Endodermal cell (in vitro differentiated cells): Measurements from ENCODE around the gene MRAP. TPM values are rescaled to one million over a fixed set of nuclear protein-coding genes. Genes with fewer than 3 reads are reported as not detected.

ENCODE experiments used
- DNase-seq: peaks from one replicate; pipeline ENCODE4 v3.0.0-alpha.2; 2017
- H3K27ac ChIP-seq: 2 replicates; pipeline ENCODE4 v1.5.1; 2013; ENCODE audit warnings: mild to moderate bottlenecking, low read depth, low read length, moderate library complexity
- H3K27me3 ChIP-seq: 2 replicates; pipeline ENCODE4 v1.6.1; 2013; ENCODE audit warnings: mild to moderate bottlenecking, low read length, moderate library complexity; ENCODE audit not compliant: insufficient read depth, control insufficient read depth, poor library complexity, severe bottlenecking
- H3K36me3 ChIP-seq: 2 replicates; pipeline ENCODE4 v1.7.0; 2013; ENCODE audit warnings: mild to moderate bottlenecking, low read length, moderate library complexity; ENCODE audit not compliant: control insufficient read depth, insufficient read depth
- H3K4me1 ChIP-seq: one replicate; pipeline ENCODE4 v1.7.0; 2013; ENCODE audit warnings: low read length; ENCODE audit not compliant: control insufficient read depth, insufficient read depth
- H3K4me3 ChIP-seq: 2 replicates; pipeline ENCODE4 v1.5.1; 2013; ENCODE audit warnings: mild to moderate bottlenecking, low read length, moderate library complexity
- H3K9ac ChIP-seq: 2 replicates; pipeline ENCODE4 v1.6.1; 2013; ENCODE audit warnings: mild to moderate bottlenecking, low read length, moderate library complexity; ENCODE audit not compliant: poor library complexity, severe bottlenecking; ENCODE audit errors: extremely low read depth
- H3K9me3 ChIP-seq: 2 replicates; pipeline ENCODE4 v1.6.1; 2013; ENCODE audit warnings: mild to moderate bottlenecking, low read length, moderate library complexity; ENCODE audit not compliant: control insufficient read depth
- H3K27ac Mint-ChIP-seq: 2 replicates; pipeline ENCODE4 v1.8.0; 2020; ENCODE audit warnings: mixed read lengths
- H3K27me3 Mint-ChIP-seq: 2 replicates; pipeline ENCODE4 v1.8.0; 2021; ENCODE audit warnings: mild to moderate bottlenecking, mixed read lengths; ENCODE audit not compliant: insufficient read depth
- H3K36me3 Mint-ChIP-seq: 2 replicates; pipeline ENCODE4 v1.8.0; 2020; ENCODE audit warnings: low read depth, mixed read lengths
- H3K4me1 Mint-ChIP-seq: 2 replicates; pipeline ENCODE4 v1.8.0; 2020; ENCODE audit warnings: mixed read lengths
- H3K4me3 Mint-ChIP-seq: 2 replicates; pipeline ENCODE4 v1.8.0; 2020; ENCODE audit warnings: mild to moderate bottlenecking, moderate library complexity, mixed read lengths
- H3K9me3 Mint-ChIP-seq: 2 replicates; pipeline ENCODE4 v1.8.0; 2020; ENCODE audit warnings: mild to moderate bottlenecking, mixed read lengths
- CTCF ChIP-seq: fragments of 200-600 bp; sonication (generic); conservative IDR thresholded peaks from 2 replicates; pipeline ENCODE4 v1.5.0; 2021; ENCODE audit warnings: antibody characterized with exemption, mild to moderate bottlenecking
- WGBS, 2 experiments: methylation state at CpG; one replicate each; pipeline versions ENCODE4 v1.1.5 to v1.1.7; 2013; ENCODE audit warnings: missing lambda C conversion rate in 2 of 2, mixed read lengths in 1 of 2; ENCODE audit not compliant: insufficient coverage in 1 of 2, insufficient read length in 1 of 2; 5-methylcytosine and 5-hydroxymethylcytosine counted together
- total RNA-seq, 2 donors: library from RNA; stranded (reverse); fragmentation: NEBNext Ultra II Directional in 1 of 2; extraction: Animal tissue kit (Norgen Biotek cat#: 25700) in 1 of 2; gene quantifications; 2 replicates in 1 of 2; 3 replicates in 1 of 2; pipeline ENCODE4 v1.2.1, GENCODE V29; 2021

The MRAP gene
- total RNA-seq, 2 donors from 2014 or later = not detected

- H3K27me3 ChIP-seq = no peaks in the 10 kb centered on the region
- H3K27ac ChIP-seq = no peak overlapping the region
- H3K36me3 ChIP-seq = peaks cover 84% of the 10 kb centered on the region
- peaks cover 70% of the 10 kb centered on the region for H3K36me3 Mint-ChIP-seq
- no peaks in the 10 kb centered on the region for H3K27me3 Mint-ChIP-seq
- WGBS, 2 experiments = 93 to 98% methylated on average over 22 to 23 of the region's 23 CpGs
- H3K9me3 ChIP-seq = peaks cover 12% of the 10 kb centered on the region
- H3K4me1 Mint-ChIP-seq = peaks cover 4% of the 10 kb centered on the region
- no peak overlapping the region for H3K4me3 ChIP-seq
- H3K4me3 Mint-ChIP-seq = no peak overlapping the region
- TF ChIP-seq CTCF = no peak
- H3K9me3 Mint-ChIP-seq = peaks cover 5% of the 10 kb centered on the region
- H3K27ac Mint-ChIP-seq = no peak overlapping the region
- DNase-seq = no peak
- no peak overlapping the region for H3K9ac ChIP-seq
- no peaks in the 10 kb centered on the region for H3K4me1 ChIP-seq
Observed at GRCh38 chr21:32338209-32338921, 39.7 kb downstream of the MRAP start.

- Mint-ChIP-seq H3K4me1 (peaks cover 4% of the 10 kb centered on the region), H3K36me3 (peaks cover 70% of the 10 kb centered on the region), H3K9me3 (peaks cover 5% of the 10 kb centered on the region), H3K27me3 (no peaks in the 10 kb centered on the region), H3K4me3 (no peak overlapping the region), H3K27ac (no peak overlapping the region)
- TF ChIP-seq CTCF = no peak
- peak; percentile 31 for DNase-seq
- Histone ChIP-seq H3K9me3 (no peaks in the 10 kb centered on the region), H3K27me3 (no peaks in the 10 kb centered on the region), H3K9ac (no peak overlapping the region), H3K36me3 (peaks cover 82% of the 10 kb centered on the region), H3K4me3 (no peak overlapping the region), H3K27ac (no peak overlapping the region), H3K4me1 (no peaks in the 10 kb centered on the region)
- WGBS, 2 experiments = 90 to 94% methylated on average over 9 to 11 of the region's 12 CpGs
Observed at GRCh38 chr21:32340863-32341848, 42.5 kb downstream of the MRAP start.

GRCh38 chr21:32346951-32347350, 48.3 kb downstream of the MRAP start:
- H3K4me3 Mint-ChIP-seq = no peak overlapping the region
- H3K9me3 Mint-ChIP-seq = peaks cover 5% of the 10 kb centered on the region
- no peaks in the 10 kb centered on the region for H3K27me3 Mint-ChIP-seq
- no peaks in the 10 kb centered on the region for H3K4me1 Mint-ChIP-seq
- no peaks in the 10 kb centered on the region for H3K9me3 ChIP-seq
- DNase-seq = no peak
- 92 to 100% methylated on average over 7 to 14 of the region's 14 CpGs for WGBS, 2 experiments
- H3K27ac Mint-ChIP-seq = no peak overlapping the region
- no peak for TF ChIP-seq CTCF
- H3K9ac ChIP-seq = no peak overlapping the region
- H3K4me3 ChIP-seq = no peak overlapping the region
- peaks cover 83% of the 10 kb centered on the region for H3K36me3 Mint-ChIP-seq
- peaks cover 78% of the 10 kb centered on the region for H3K36me3 ChIP-seq
- H3K27ac ChIP-seq = no peak overlapping the region
- no peaks in the 10 kb centered on the region for H3K27me3 ChIP-seq
- H3K4me1 ChIP-seq = no peaks in the 10 kb centered on the region
